Endothelial cell of coronary artery (primary cell): Measurements from ENCODE around the gene MED12L. TPM values are rescaled to one million over a fixed set of nuclear protein-coding genes. Genes with fewer than 3 reads are reported as not detected.

Experiments used
- total RNA-seq: library from RNA; depleted of rRNA; stranded (reverse); fragments of >200 nt; gene quantifications from 2 replicates; pipeline ENCODE4 v1.2.3, GENCODE V29; 2014

The MED12L gene
- 0.18 and 0.19 TPM in 2 replicates for total RNA-seq

DNA sequence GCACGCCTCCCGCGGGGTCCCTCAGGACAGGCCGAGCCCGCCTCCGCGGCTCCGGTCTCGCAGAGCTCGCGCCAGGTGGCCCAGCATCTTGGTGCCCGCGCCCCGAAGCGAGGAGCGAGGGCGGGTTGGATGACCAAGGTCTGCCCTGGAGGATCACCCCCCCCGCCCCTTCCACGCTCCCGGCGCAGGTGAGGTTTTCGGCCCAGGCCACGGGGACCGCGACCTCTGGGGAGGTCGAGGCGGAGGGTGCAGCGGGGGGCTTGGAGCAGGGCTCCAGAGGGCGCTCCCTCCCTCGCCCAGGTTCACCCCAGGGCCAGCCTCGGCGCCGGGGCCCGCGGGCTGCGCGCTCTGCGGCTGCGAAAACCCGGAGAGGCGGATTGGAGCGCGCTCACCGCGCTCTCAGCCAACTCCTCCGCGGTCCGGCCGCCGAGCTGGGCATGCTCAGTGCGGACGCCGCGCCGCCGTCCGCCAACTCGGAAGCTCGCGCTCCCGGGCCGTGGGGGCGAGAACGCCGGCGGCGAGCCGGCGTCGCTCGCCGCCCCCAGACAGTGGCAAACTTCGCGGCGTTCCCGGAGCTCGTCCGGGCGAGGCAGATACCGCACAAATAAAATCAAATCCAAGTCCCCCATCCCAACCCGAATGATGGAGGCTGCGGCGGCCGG lies at the start of gene MED12L:
Gene MED12L, plus strand, starts transcription at position 438 of the 662 bp plus-strand sequence. CDS start 1,263 bp downstream, outside the sequence.

GRCh38 chr3:151203051-151203420 lies 117.6 kb downstream of the MED12L start, which contains the start of gene GPR171:
GPR171 (minus strand) TSS chr3:151203216; CDS start chr3:151199386, 3,830 bp downstream.

GRCh38 chr3:151278230-151278629 lies 192.8 kb downstream of the MED12L start, which contains the start of gene P2RY14:
P2RY14 (minus strand) TSS chr3:151278542; CDS start chr3:151214316, 64,226 bp downstream.

DNA sequence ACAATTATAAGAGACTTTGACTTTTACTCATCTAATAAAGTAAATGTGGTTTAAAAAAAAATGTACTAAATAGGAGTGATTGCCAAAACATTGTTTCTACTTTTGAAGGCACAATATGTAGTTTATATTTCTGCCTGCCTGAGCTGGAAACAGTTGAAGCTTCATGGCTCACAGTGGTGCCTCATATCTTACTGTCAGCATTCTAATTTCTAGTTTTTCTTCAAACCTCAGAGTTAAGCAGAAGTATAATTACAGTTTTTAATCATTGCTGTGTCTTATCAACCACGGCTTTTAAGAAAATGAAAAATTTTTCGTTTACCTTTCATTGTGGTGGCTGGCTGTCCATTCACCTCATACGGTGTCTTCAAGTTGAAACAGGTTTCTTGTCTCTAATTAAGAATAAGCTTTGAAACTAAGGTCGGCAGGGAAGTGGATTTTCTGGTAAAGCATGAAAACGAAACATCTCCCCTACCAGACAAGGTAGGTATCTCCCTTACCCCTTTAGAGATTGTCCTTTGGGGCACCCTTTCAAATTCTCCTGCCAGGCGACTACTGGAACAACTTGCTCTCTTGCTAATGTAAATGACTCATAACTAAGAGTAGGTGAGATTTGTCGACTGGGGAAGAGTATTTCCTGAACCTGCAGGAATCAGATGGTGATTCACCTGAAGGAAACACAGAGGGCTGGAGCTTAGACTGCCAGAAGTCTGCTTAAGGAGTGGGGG lies 231.0 kb downstream of the MED12L start, which contains the start of gene GPR87:
Gene GPR87, minus strand, starts transcription at position 554 of the 725 bp plus-strand sequence. CDS start 16,720 bp downstream, outside the sequence.

GRCh38 chr3:151329363-151329762 lies 243.9 kb downstream of the MED12L start, which contains the start of gene P2RY13:
P2RY13 (minus strand) TSS chr3:151329549; CDS start chr3:151329528, 21 bp downstream.

DNA sequence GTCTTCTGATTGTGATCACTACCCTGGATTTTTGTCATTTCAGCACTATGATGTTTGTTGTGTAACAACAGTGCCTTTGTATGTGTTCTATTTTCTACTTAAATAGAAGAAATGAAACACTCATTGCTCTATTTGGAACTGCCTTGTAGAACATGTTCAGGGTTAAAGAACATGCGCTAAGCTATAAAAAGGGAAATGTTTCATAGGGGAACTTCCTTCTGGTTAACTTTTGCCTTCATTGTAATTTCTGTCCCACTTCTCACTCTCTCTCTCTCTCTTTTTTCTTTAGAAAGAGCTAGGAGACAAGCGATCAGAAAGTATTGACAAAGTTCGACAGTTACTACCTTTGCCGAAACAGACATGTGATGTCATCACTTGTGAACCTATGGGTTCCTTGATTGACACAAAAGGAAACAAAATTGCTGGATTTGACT lies 299.3 kb downstream of the MED12L start, which contains the start of gene P2RY12:
Gene P2RY12, minus strand, starts transcription at position 13 of the 434 bp plus-strand sequence. CDS start 45,908 bp downstream, outside the sequence.

GRCh38 chr3:151460774-151461450 lies 375.4 kb downstream of the MED12L start, which contains the start of gene IGSF10:
IGSF10 (minus strand) TSS chr3:151461061; CDS start chr3:151458709, 2,352 bp downstream.

Other genes with a start within 250 kb of the MED12L start
- gene MINDY4B, start 180.2 kb upstream of the MED12L start, total RNA-seq, result not detected in 2 replicates
- gene CLRN1, start 112.9 kb upstream of the MED12L start, total RNA-seq, result not detected in 2 replicates
- not detected in 2 replicates for gene GPR171, start 117.6 kb downstream of the MED12L start, total RNA-seq
- not detected in 2 replicates for gene P2RY14, start 192.9 kb downstream of the MED12L start, total RNA-seq
- gene GPR87, start 231.2 kb downstream of the MED12L start, total RNA-seq, result 0.09 TPM in 2 replicates
- gene P2RY13, start 243.9 kb downstream of the MED12L start, total RNA-seq, result not detected in 2 replicates